HepG2 (cell line): Measurements from ENCODE around the gene NUP58. TPM values are rescaled to one million over a fixed set of nuclear protein-coding genes. Genes with fewer than 3 reads are reported as not detected.

Experiments
- ATAC-seq: fragments of 200-7000 bp; cut with Tn5 transposase; 3 replicates; pipeline ENCODE4 v1.9.1; 2020; ENCODE audit warnings: mild to moderate bottlenecking, moderate library complexity
- BruUV-seq: library from RNA; stranded (reverse); fragments of 400-500 nt; replicated peaks from 2 replicates; lab custom pipeline; 2021; lab: Mats Ljungman, UMichigan
- CTCF ChIA-PET: fragments of 300-600 bp; formaldehyde crosslinking; extraction: SDS; loops from one replicate; lab custom pipeline; 2021; ENCODE audit warnings: low total read pairs, inconsistent platforms, low intra/inter-chr PET ratio; lab: Yijun Ruan, JAX
- POLR2A ChIA-PET: fragments of 350-600 bp; sonication (Branson Sonifier 250); formaldehyde crosslinking; loops from one replicate; lab custom pipeline; 2020; ENCODE audit warnings: antibody characterized with exemption, inconsistent platforms; lab: Yijun Ruan, JAX
- DNase-seq: peaks from one replicate; pipeline ENCODE4 v3.0.0-alpha.2; 2015; ENCODE audit warnings: low spot score
- FAIRE-seq: peaks from 3 replicates; lab custom pipeline; 2011; peaks lifted over from hg19 to GRCh38; lab: Jason Lieb, UNC
- H2AFZ ChIP-seq: one replicate; pipeline ENCODE4 v1.6.1; 2011; ENCODE audit warnings: low read length, inconsistent platforms
- H3K27ac ChIP-seq: fragments of 300-600 bp; 3 replicates; pipeline ENCODE4 v1.8.0; 2011; ENCODE audit warnings: mixed run types, mild to moderate bottlenecking, mixed read lengths, low read length, inconsistent platforms; ENCODE audit not compliant: insufficient read depth; ENCODE audit errors: extremely low read length
- H3K27me3 ChIP-seq, 2 experiments: fragments of 200-600 bp in 1 of 2; 2 replicates in 1 of 2; 3 replicates in 1 of 2; pipeline versions ENCODE4 v1.6.0 to v1.8.0; 2011; ENCODE audit warnings: low read length in 2 of 2, mild to moderate bottlenecking in 2 of 2, moderate library complexity in 2 of 2, inconsistent platforms in 1 of 2; ENCODE audit not compliant: insufficient read depth in 2 of 2, control insufficient read depth in 1 of 2
- H3K36me3 ChIP-seq, 2 experiments: fragments of 200-600 bp in 1 of 2; replicated peaks in 1 of 2; 2 replicates in 1 of 2; 3 replicates in 1 of 2; pipeline versions ENCODE4 v1.5.1 to v1.8.0; 2011; ENCODE audit warnings: low read length in 2 of 2, inconsistent platforms in 1 of 2; ENCODE audit not compliant: insufficient read depth in 2 of 2, control insufficient read depth in 1 of 2
- H3K4me1 ChIP-seq: 2 replicates; pipeline ENCODE4 v1.5.1; 2012; ENCODE audit warnings: low read length, inconsistent platforms; ENCODE audit not compliant: insufficient read depth
- H3K4me2 ChIP-seq: 2 replicates; pipeline ENCODE4 v1.6.0; 2011; ENCODE audit warnings: low read depth, low read length, inconsistent platforms
- H3K4me3 ChIP-seq, 3 experiments: fragments of 200-600 bp in 1 of 3; sonication (generic), shearing (Covaris generic) in 1 of 3; replicated peaks in 1 of 3; 2 replicates each; pipeline ENCODE4 v1.5.1; 2011 to 2016; ENCODE audit warnings: low read length in 3 of 3, inconsistent platforms in 2 of 3, low read depth in 2 of 3, mild to moderate bottlenecking in 2 of 3, control low read depth in 1 of 3, mixed read lengths in 1 of 3; ENCODE audit not compliant: insufficient read depth in 1 of 3
- H3K79me2 ChIP-seq: one replicate; pipeline ENCODE4 v1.6.1; 2011; ENCODE audit warnings: low read length, inconsistent platforms; ENCODE audit not compliant: insufficient read depth
- H3K9ac ChIP-seq: 2 replicates; pipeline ENCODE4 v1.6.0; 2011; ENCODE audit warnings: mild to moderate bottlenecking, low read depth, low read length, inconsistent platforms; ENCODE audit not compliant: insufficient read depth
- H3K9me3 ChIP-seq: 2 replicates; pipeline ENCODE4 v1.5.1; 2012; ENCODE audit warnings: mild to moderate bottlenecking, low read length
- H4K20me1 ChIP-seq: 2 replicates; pipeline ENCODE4 v1.6.0; 2011; ENCODE audit warnings: inconsistent platforms, mild to moderate bottlenecking, low read length, moderate library complexity; ENCODE audit not compliant: insufficient read depth
- AGO1 ChIP-seq: fragments of 200-400 bp; formaldehyde crosslinking; IDR thresholded peaks from 2 replicates; pipeline ENCODE4 v1.6.1; 2017; ENCODE audit warnings: mild to moderate bottlenecking, low read depth, low read length, moderate library complexity; ENCODE audit not compliant: poor library complexity, severe bottlenecking
- CCDC6 ChIP-seq: sonication (generic); formaldehyde crosslinking; IDR thresholded peaks from 2 replicates; pipeline ENCODE4 v1.8.1; 2022; ENCODE audit warnings: mild to moderate bottlenecking, missing genetic modification reagents, moderate library complexity
- ELF3 ChIP-seq: IDR thresholded peaks from 2 replicates; pipeline ENCODE4 v1.6.1; 2016; ENCODE audit warnings: missing genetic modification reagents, missing compliant biosample characterization
- NCOA2 ChIP-seq: sonication (generic); formaldehyde crosslinking; IDR thresholded peaks from 2 replicates; pipeline ENCODE4 v1.8.0; 2022; ENCODE audit warnings: inconsistent platforms
- PRPF4 ChIP-seq: fragments of 200-400 bp; formaldehyde crosslinking; IDR thresholded peaks from 2 replicates; pipeline ENCODE4 v1.6.1; 2016; ENCODE audit warnings: low read length, low read depth; ENCODE audit not compliant: poor library complexity, severe bottlenecking
- SOX5 ChIP-seq: IDR thresholded peaks from 2 replicates; pipeline ENCODE4 v1.6.1; 2016; ENCODE audit warnings: borderline replicate concordance
- ZBTB38 ChIP-seq: sonication (generic); formaldehyde crosslinking; IDR thresholded peaks from 2 replicates; pipeline ENCODE4 v1.5.1; 2020; ENCODE audit warnings: mild to moderate bottlenecking, missing genetic modification reagents
- ZNF138 ChIP-seq: sonication (generic); formaldehyde crosslinking; IDR thresholded peaks from 2 replicates; pipeline ENCODE4 v1.5.0; 2020; ENCODE audit warnings: mild to moderate bottlenecking, low read depth, missing genetic modification reagents
- ZNF501 ChIP-seq: sonication (generic); formaldehyde crosslinking; IDR thresholded peaks from 2 replicates; pipeline ENCODE4 v1.5.1; 2020; ENCODE audit warnings: mild to moderate bottlenecking, moderate library complexity, missing genetic modification reagents
- ZNF547 ChIP-seq: sonication (generic); formaldehyde crosslinking; IDR thresholded peaks from 2 replicates; pipeline ENCODE4 v1.5.1; 2020; ENCODE audit warnings: mild to moderate bottlenecking, missing genetic modification reagents
- ZNF557 ChIP-seq: sonication (generic); formaldehyde crosslinking; IDR thresholded peaks from 2 replicates; pipeline ENCODE4 v1.4.0; 2020; ENCODE audit warnings: missing genetic modification reagents
- ZNF724P ChIP-seq: sonication (generic); formaldehyde crosslinking; IDR thresholded peaks from 2 replicates; pipeline ENCODE4 v1.8.0; 2022; ENCODE audit warnings: missing genetic modification reagents, borderline replicate concordance
- ZSCAN30 ChIP-seq: sonication (generic); formaldehyde crosslinking; IDR thresholded peaks from 2 replicates; pipeline ENCODE4 v1.5.0; 2020; ENCODE audit warnings: mild to moderate bottlenecking, missing genetic modification reagents
- WGBS: methylation state at CpG from one replicate; pipeline ENCODE4 v1.1.6; 2017; ENCODE audit warnings: low lambda C conversion rate; 5-methylcytosine and 5-hydroxymethylcytosine counted together
- in situ Hi-C: cut with HindIII; loops from 2 replicates; pipeline ENCODE4 v1.10.0; 2017; ENCODE audit warnings: low pct_unique_long_range_greater_than_20kb; ENCODE audit not compliant: extremely low pct_ligation_motif_present
- intact Hi-C: fragments of 100-400 bp; cut with micrococcal nuclease; formaldehyde crosslinking; loops from one replicate; pipeline ENCODE4 v1.10.0; 2022; ENCODE audit not compliant: unreplicated experiment
- polyA plus RNA-seq, 8 experiments: library from polyadenylated mRNA; depleted of rRNA in 3 of 8; stranded (reverse) in 7 of 8; unstranded in 1 of 8; fragments of >200 nt; fragmentation: Illumina TruSeq in 4 of 8; extraction: Trizol in 4 of 8; gene quantifications; 2 replicates each; pipeline versions ENCODE4 v1.2.1 to v1.2.3, GENCODE V29; 2011 to 2016; ENCODE audit warnings: low read depth in 4 of 8, missing spikeins in 1 of 8, mixed read lengths in 1 of 8; ENCODE audit not compliant: insufficient read depth in 1 of 8
- total RNA-seq, 5 experiments: library from RNA; depleted of rRNA; stranded (reverse); fragments of >200 nt; fragmentation: Illumina TruSeq; extraction: Trizol; gene quantifications; 2 replicates each; pipeline ENCODE4 v1.2.3, GENCODE V29; 2016; ENCODE audit warnings: low read depth in 1 of 5
- TF ChIP-seq, protein P1 (sequence below): sonication (generic); formaldehyde crosslinking; IDR thresholded peaks from 2 replicates; pipeline ENCODE4 v1.4.0; 2020; ENCODE audit warnings: missing genetic modification reagents
- TF ChIP-seq, protein P2 (sequence below): sonication (generic); formaldehyde crosslinking; IDR thresholded peaks from 2 replicates; pipeline ENCODE4 v1.5.0; 2020; ENCODE audit warnings: mild to moderate bottlenecking, missing genetic modification reagents, borderline replicate concordance

Gene NUP58
- total and polyA plus RNA-seq, 2 of the 13 experiments (the other 11 are each of a cell fraction or from before 2014, with no cell fraction given): 45.4 to 46.5 TPM

DNA sequence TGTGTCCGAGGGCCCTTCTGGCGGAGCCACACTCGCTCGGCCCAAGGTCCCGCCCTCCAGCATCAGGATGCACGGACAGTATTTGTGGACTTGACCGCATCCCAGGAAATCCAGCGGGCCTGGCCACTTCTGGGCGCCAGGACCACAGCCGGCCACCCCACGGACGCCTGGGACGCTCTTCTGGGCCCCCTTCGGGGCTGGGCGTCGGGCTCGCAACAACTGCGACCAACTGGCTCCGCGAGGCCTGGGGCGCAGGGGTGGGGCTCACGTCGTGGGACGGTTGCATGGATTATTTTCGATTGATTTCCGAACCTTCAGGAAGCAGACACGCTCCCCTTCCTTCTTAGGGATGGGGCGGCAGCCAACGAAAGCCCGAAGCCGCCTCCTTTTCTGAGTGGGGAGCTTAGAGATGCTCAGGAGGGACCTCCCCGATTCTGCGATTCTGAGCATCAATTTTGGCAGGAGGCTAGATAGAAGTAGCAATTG, 521 bp upstream of the NUP58 start:
- Histone ChIP-seq H3K79me2 (peaks cover 42% of the 10 kb centered on the region), H3K4me2 (peak overlapping the region; percentile 83), H3K27me3 (no peaks in the 10 kb centered on the region; a peak in 1 of 5 replicates), H3K4me3 (peak overlapping the region; percentile 85 to 96 (median 89); a peak in 5 of 6 replicates), H3K4me1 (peaks cover 39% of the 10 kb centered on the region), H4K20me1 (no peaks in the 10 kb centered on the region; the same call in 1 of the 2 replicates), H3K9me3 (no peaks in the 10 kb centered on the region), H3K9ac (peak overlapping the region; percentile 84), H3K36me3 (no peaks in the 10 kb centered on the region), H3K27ac (peak overlapping the region; percentile 80), H2AFZ (peak overlapping the region; percentile 93)
- BruUV-seq: no TSS peak
- WGBS: 91% methylated on average over 30 of the region's 33 CpGs
- TF ChIP-seq AGO1: peak; percentile 28
- peak; percentile 38; the same call in 1 of the 2 replicates for TF ChIP-seq ZNF501 (CRISPR knock-in tag)
- no peak for TF ChIP-seq CCDC6 (CRISPR knock-in tag)
- peak; percentile 54 for TF ChIP-seq ZBTB38 (CRISPR knock-in tag)
- TF ChIP-seq NCOA2 (CRISPR knock-in tag): no peak
- TF ChIP-seq ELF3 (CRISPR knock-in tag): no peak
- TF ChIP-seq ZNF724P (CRISPR knock-in tag): peak; percentile 0; the same call in 1 of the 2 replicates
- TF ChIP-seq ZNF138 (CRISPR knock-in tag): 0 out of 2 replicates have a peak, but pooled peaks have one; percentile 3
- TF ChIP-seq ZNF547 (CRISPR knock-in tag): 0 out of 2 replicates have a peak, but pooled peaks have one; percentile 10
- TF ChIP-seq ZSCAN30 (CRISPR knock-in tag): no peak
- TF ChIP-seq SOX5: no peak
- no peak for TF ChIP-seq ZNF557
- TF ChIP-seq, protein P1, sequence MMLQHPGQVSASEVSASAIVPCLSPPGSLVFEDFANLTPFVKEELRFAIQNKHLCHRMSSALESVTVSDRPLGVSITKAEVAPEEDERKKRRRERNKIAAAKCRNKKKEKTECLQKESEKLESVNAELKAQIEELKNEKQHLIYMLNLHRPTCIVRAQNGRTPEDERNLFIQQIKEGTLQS (CRISPR knock-in tag): no peak
- peak; percentile 47 for TF ChIP-seq PRPF4
- TF ChIP-seq, protein P2, sequence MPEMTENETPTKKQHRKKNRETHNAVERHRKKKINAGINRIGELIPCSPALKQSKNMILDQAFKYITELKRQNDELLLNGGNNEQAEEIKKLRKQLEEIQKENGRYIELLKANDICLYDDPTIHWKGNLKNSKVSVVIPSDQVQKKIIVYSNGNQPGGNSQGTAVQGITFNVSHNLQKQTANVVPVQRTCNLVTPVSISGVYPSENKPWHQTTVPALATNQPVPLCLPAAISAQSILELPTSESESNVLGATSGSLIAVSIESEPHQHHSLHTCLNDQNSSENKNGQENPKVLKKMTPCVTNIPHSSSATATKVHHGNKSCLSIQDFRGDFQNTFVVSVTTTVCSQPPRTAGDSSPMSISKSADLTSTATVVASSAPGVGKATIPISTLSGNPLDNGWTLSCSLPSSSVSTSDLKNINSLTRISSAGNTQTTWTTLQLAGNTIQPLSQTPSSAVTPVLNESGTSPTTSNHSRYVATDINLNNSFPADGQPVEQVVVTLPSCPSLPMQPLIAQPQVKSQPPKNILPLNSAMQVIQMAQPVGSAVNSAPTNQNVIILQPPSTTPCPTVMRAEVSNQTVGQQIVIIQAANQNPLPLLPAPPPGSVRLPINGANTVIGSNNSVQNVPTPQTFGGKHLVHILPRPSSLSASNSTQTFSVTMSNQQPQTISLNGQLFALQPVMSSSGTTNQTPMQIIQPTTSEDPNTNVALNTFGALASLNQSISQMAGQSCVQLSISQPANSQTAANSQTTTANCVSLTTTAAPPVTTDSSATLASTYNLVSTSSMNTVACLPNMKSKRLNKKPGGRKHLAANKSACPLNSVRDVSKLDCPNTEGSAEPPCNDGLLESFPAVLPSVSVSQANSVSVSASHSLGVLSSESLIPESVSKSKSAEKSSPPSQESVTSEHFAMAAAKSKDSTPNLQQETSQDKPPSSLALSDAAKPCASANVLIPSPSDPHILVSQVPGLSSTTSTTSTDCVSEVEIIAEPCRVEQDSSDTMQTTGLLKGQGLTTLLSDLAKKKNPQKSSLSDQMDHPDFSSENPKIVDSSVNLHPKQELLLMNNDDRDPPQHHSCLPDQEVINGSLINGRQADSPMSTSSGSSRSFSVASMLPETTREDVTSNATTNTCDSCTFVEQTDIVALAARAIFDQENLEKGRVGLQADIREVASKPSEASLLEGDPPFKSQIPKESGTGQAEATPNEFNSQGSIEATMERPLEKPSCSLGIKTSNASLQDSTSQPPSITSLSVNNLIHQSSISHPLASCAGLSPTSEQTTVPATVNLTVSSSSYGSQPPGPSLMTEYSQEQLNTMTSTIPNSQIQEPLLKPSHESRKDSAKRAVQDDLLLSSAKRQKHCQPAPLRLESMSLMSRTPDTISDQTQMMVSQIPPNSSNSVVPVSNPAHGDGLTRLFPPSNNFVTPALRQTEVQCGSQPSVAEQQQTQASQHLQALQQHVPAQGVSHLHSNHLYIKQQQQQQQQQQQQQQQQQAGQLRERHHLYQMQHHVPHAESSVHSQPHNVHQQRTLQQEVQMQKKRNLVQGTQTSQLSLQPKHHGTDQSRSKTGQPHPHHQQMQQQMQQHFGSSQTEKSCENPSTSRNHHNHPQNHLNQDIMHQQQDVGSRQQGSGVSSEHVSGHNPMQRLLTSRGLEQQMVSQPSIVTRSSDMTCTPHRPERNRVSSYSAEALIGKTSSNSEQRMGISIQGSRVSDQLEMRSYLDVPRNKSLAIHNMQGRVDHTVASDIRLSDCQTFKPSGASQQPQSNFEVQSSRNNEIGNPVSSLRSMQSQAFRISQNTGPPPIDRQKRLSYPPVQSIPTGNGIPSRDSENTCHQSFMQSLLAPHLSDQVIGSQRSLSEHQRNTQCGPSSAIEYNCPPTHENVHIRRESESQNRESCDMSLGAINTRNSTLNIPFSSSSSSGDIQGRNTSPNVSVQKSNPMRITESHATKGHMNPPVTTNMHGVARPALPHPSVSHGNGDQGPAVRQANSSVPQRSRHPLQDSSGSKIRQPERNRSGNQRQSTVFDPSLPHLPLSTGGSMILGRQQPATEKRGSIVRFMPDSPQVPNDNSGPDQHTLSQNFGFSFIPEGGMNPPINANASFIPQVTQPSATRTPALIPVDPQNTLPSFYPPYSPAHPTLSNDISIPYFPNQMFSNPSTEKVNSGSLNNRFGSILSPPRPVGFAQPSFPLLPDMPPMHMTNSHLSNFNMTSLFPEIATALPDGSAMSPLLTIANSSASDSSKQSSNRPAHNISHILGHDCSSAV (CRISPR knock-in tag): no peak
- ChIA-PET POLR2A (no interaction called here), CTCF (no interaction called here)
- no peak for FAIRE-seq
- intact Hi-C loops (loop anchor here (1.0 kb wide), 1 partner anchor 14 kb away; the partner anchor contains the start of gene MTMR6), in situ Hi-C loops (no loop called here)
- DNase-seq: no peak
- ATAC-seq: no peak
